Putamen (tissue), 1 donor: Measurements from ENCODE around the gene ATXN7L2.

ENCODE experiments used
- DNase-seq: peaks from one replicate; pipeline ENCODE4 v3.0.0-alpha.2; 2016; ENCODE audit warnings: low spot score

The ATXN7L2 gene

GRCh38 chr1:109527846-109528695 is 44.4 kb downstream of the ATXN7L2 start:
- DNase-seq, result no peak

GRCh38 chr1:109528712-109529111 is 45.0 kb downstream of the ATXN7L2 start:
- DNase-seq, result no peak

GRCh38 chr1:109529881-109530456 is 46.3 kb downstream of the ATXN7L2 start:
- no peak for DNase-seq

- DNase-seq, result peak; percentile 56
Observed at GRCh38 chr1:109530457-109531087, 46.9 kb downstream of the ATXN7L2 start.

GRCh38 chr1:109531380-109531779 is 47.7 kb downstream of the ATXN7L2 start:
- DNase-seq, result no peak

- no peak for DNase-seq
Observed at GRCh38 chr1:109531826-109532364, 48.2 kb downstream of the ATXN7L2 start.

GRCh38 chr1:109532365-109533136 is 48.8 kb downstream of the ATXN7L2 start:
- peak; percentile 79 for DNase-seq

GRCh38 chr1:109534307-109534858 is 50.7 kb downstream of the ATXN7L2 start:
- no peak for DNase-seq

- no peak for DNase-seq
Observed at GRCh38 chr1:109535481-109535880, 51.8 kb downstream of the ATXN7L2 start.

- peak; percentile 74 for DNase-seq
Observed at GRCh38 chr1:109535971-109536491, 52.3 kb downstream of the ATXN7L2 start.

GRCh38 chr1:109537450-109538178 is 53.9 kb downstream of the ATXN7L2 start:
- no peak for DNase-seq

- DNase-seq, result no peak
Observed at GRCh38 chr1:109538827-109539555, 55.3 kb downstream of the ATXN7L2 start.

- DNase-seq, result peak; percentile 66
Observed at GRCh38 chr1:109539676-109540075, 56.0 kb downstream of the ATXN7L2 start, which contains the start of gene GPR61. Gene GPR61, plus strand, starts transcription at chr1:109539872. Its CDS starts 3,151 bp downstream, at chr1:109543023.

- no peak for DNase-seq
Observed at GRCh38 chr1:109541102-109541501, 57.4 kb downstream of the ATXN7L2 start.
